HepG2 (cell line): ENCODE data around the gene OPRPN. TPM values are rescaled to one million over a fixed set of nuclear protein-coding genes. Genes with fewer than 3 reads are reported as not detected.

Source experiments
- ATAC-seq: fragments of 200-7000 bp; cut with Tn5 transposase; 3 replicates; pipeline ENCODE4 v1.9.1; 2020; ENCODE audit warnings: mild to moderate bottlenecking, moderate library complexity
- BruUV-seq: library from RNA; stranded (reverse); fragments of 400-500 nt; replicated peaks from 2 replicates; lab custom pipeline; 2021; lab: Mats Ljungman, UMichigan
- CTCF ChIA-PET: fragments of 300-600 bp; formaldehyde crosslinking; extraction: SDS; loops from one replicate; lab custom pipeline; 2021; ENCODE audit warnings: low total read pairs, inconsistent platforms, low intra/inter-chr PET ratio; lab: Yijun Ruan, JAX
- POLR2A ChIA-PET: fragments of 350-600 bp; sonication (Branson Sonifier 250); formaldehyde crosslinking; loops from one replicate; lab custom pipeline; 2020; ENCODE audit warnings: antibody characterized with exemption, inconsistent platforms; lab: Yijun Ruan, JAX
- DNase-seq: peaks from one replicate; pipeline ENCODE4 v3.0.0-alpha.2; 2015; ENCODE audit warnings: low spot score
- FAIRE-seq: peaks from 3 replicates; lab custom pipeline; 2011; peaks lifted over from hg19 to GRCh38; lab: Jason Lieb, UNC
- H2AFZ ChIP-seq: one replicate; pipeline ENCODE4 v1.6.1; 2011; ENCODE audit warnings: low read length, inconsistent platforms
- H3K27ac ChIP-seq: fragments of 300-600 bp; 3 replicates; pipeline ENCODE4 v1.8.0; 2011; ENCODE audit warnings: mixed run types, mild to moderate bottlenecking, mixed read lengths, low read length, inconsistent platforms; ENCODE audit not compliant: insufficient read depth; ENCODE audit errors: extremely low read length
- H3K27me3 ChIP-seq, 2 experiments: fragments of 200-600 bp in 1 of 2; 2 replicates in 1 of 2; 3 replicates in 1 of 2; pipeline versions ENCODE4 v1.6.0 to v1.8.0; 2011; ENCODE audit warnings: low read length in 2 of 2, mild to moderate bottlenecking in 2 of 2, moderate library complexity in 2 of 2, inconsistent platforms in 1 of 2; ENCODE audit not compliant: insufficient read depth in 2 of 2, control insufficient read depth in 1 of 2
- H3K36me3 ChIP-seq, 2 experiments: fragments of 200-600 bp in 1 of 2; replicated peaks in 1 of 2; 2 replicates in 1 of 2; 3 replicates in 1 of 2; pipeline versions ENCODE4 v1.5.1 to v1.8.0; 2011; ENCODE audit warnings: low read length in 2 of 2, inconsistent platforms in 1 of 2; ENCODE audit not compliant: insufficient read depth in 2 of 2, control insufficient read depth in 1 of 2
- H3K4me1 ChIP-seq: 2 replicates; pipeline ENCODE4 v1.5.1; 2012; ENCODE audit warnings: low read length, inconsistent platforms; ENCODE audit not compliant: insufficient read depth
- H3K4me2 ChIP-seq: 2 replicates; pipeline ENCODE4 v1.6.0; 2011; ENCODE audit warnings: low read depth, low read length, inconsistent platforms
- H3K4me3 ChIP-seq, 3 experiments: fragments of 200-600 bp in 1 of 3; sonication (generic), shearing (Covaris generic) in 1 of 3; replicated peaks in 1 of 3; 2 replicates each; pipeline ENCODE4 v1.5.1; 2011 to 2016; ENCODE audit warnings: low read length in 3 of 3, inconsistent platforms in 2 of 3, low read depth in 2 of 3, mild to moderate bottlenecking in 2 of 3, control low read depth in 1 of 3, mixed read lengths in 1 of 3; ENCODE audit not compliant: insufficient read depth in 1 of 3
- H3K79me2 ChIP-seq: one replicate; pipeline ENCODE4 v1.6.1; 2011; ENCODE audit warnings: low read length, inconsistent platforms; ENCODE audit not compliant: insufficient read depth
- H3K9ac ChIP-seq: 2 replicates; pipeline ENCODE4 v1.6.0; 2011; ENCODE audit warnings: mild to moderate bottlenecking, low read depth, low read length, inconsistent platforms; ENCODE audit not compliant: insufficient read depth
- H3K9me3 ChIP-seq: 2 replicates; pipeline ENCODE4 v1.5.1; 2012; ENCODE audit warnings: mild to moderate bottlenecking, low read length
- H4K20me1 ChIP-seq: 2 replicates; pipeline ENCODE4 v1.6.0; 2011; ENCODE audit warnings: inconsistent platforms, mild to moderate bottlenecking, low read length, moderate library complexity; ENCODE audit not compliant: insufficient read depth
- CEBPB ChIP-seq: IDR thresholded peaks from 2 replicates; pipeline ENCODE4 v1.6.1; 2011; ENCODE audit warnings: low read depth, low read length, improper control_type of control experiment, borderline replicate concordance
- EEA1 ChIP-seq: sonication (generic); formaldehyde crosslinking; IDR thresholded peaks from 2 replicates; pipeline ENCODE4 v1.5.1; 2020; ENCODE audit warnings: mild to moderate bottlenecking, missing genetic modification reagents, borderline replicate concordance
- MED8 ChIP-seq: sonication (generic); formaldehyde crosslinking; IDR thresholded peaks from 2 replicates; pipeline ENCODE4 v1.8.1; 2023; ENCODE audit warnings: mild to moderate bottlenecking, missing genetic modification reagents; ENCODE audit not compliant: insufficient replicate concordance
- NFE2L2 ChIP-seq: fragments of 150-350 bp; IDR thresholded peaks from 2 replicates; pipeline ENCODE4 v1.6.1; 2014; ENCODE audit warnings: low read length
- PHB2 ChIP-seq: fragments of 450-650 bp; IDR thresholded peaks from 2 replicates; pipeline ENCODE4 v1.6.1; 2018; ENCODE audit not compliant: partially characterized antibody
- PLRG1 ChIP-seq: fragments of 450-650 bp; conservative IDR thresholded peaks from 2 replicates; pipeline ENCODE4 v1.6.1; 2016
- ZMYM2 ChIP-seq: sonication (generic); formaldehyde crosslinking; IDR thresholded peaks from 2 replicates; pipeline ENCODE4 v1.8.0; 2022; ENCODE audit warnings: mild to moderate bottlenecking, missing genetic modification reagents
- ZNF543 ChIP-seq: sonication (generic); formaldehyde crosslinking; IDR thresholded peaks from 2 replicates; pipeline ENCODE4 v1.4.0; 2020; ENCODE audit warnings: mild to moderate bottlenecking, missing genetic modification reagents
- ZNF598 ChIP-seq: sonication (generic); formaldehyde crosslinking; IDR thresholded peaks from 2 replicates; pipeline ENCODE4 v1.5.1; 2020; ENCODE audit warnings: mild to moderate bottlenecking, missing genetic modification reagents, borderline replicate concordance
- ZNF75D ChIP-seq: sonication (generic); formaldehyde crosslinking; IDR thresholded peaks from 2 replicates; pipeline ENCODE4 v1.8.1; 2023; ENCODE audit warnings: missing genetic modification reagents, mild to moderate bottlenecking, borderline replicate concordance
- ZNF776 ChIP-seq: sonication (generic); formaldehyde crosslinking; IDR thresholded peaks from 2 replicates; pipeline ENCODE4 v1.4.0; 2020; ENCODE audit warnings: mild to moderate bottlenecking, missing genetic modification reagents
- WGBS: methylation state at CpG from one replicate; pipeline ENCODE4 v1.1.6; 2017; ENCODE audit warnings: low lambda C conversion rate; 5-methylcytosine and 5-hydroxymethylcytosine counted together
- in situ Hi-C: cut with HindIII; loops from 2 replicates; pipeline ENCODE4 v1.10.0; 2017; ENCODE audit warnings: low pct_unique_long_range_greater_than_20kb; ENCODE audit not compliant: extremely low pct_ligation_motif_present
- intact Hi-C: fragments of 100-400 bp; cut with micrococcal nuclease; formaldehyde crosslinking; loops from one replicate; pipeline ENCODE4 v1.10.0; 2022; ENCODE audit not compliant: unreplicated experiment
- polyA plus RNA-seq, 8 experiments: library from polyadenylated mRNA; depleted of rRNA in 3 of 8; stranded (reverse) in 7 of 8; unstranded in 1 of 8; fragments of >200 nt; fragmentation: Illumina TruSeq in 4 of 8; extraction: Trizol in 4 of 8; gene quantifications; 2 replicates each; pipeline versions ENCODE4 v1.2.1 to v1.2.3, GENCODE V29; 2011 to 2016; ENCODE audit warnings: low read depth in 4 of 8, missing spikeins in 1 of 8, mixed read lengths in 1 of 8; ENCODE audit not compliant: insufficient read depth in 1 of 8
- total RNA-seq, 5 experiments: library from RNA; depleted of rRNA; stranded (reverse); fragments of >200 nt; fragmentation: Illumina TruSeq; extraction: Trizol; gene quantifications; 2 replicates each; pipeline ENCODE4 v1.2.3, GENCODE V29; 2016; ENCODE audit warnings: low read depth in 1 of 5

OPRPN gene
- total and polyA plus RNA-seq, 2 of the 13 experiments (the other 11 are each of a cell fraction or from before 2014, with no cell fraction given) = not detected

DNA sequence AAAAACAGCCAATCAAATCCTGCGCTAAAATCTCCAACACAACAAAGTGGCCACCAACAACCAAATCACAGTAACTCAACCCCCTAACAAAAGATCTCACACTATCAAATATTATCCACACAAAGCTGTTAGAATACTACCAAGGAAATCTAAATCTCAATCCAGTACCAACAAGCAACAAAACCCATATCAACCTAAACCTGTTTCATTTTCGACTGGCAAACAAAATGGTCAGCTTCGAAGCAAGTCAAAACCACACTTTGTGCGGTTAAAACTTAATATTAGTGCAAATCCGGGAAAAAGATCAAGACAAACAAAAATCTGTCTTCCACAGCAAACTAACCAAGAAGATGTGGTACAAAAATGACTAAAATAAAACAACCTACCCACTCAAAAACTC lies 45.6 kb downstream of the OPRPN start (continued):
- TF ChIP-seq ZMYM2 = no peak
- no peak for TF ChIP-seq NFE2L2
- no peak for TF ChIP-seq ZNF776
- TF ChIP-seq PHB2 = no peak
- no peak for TF ChIP-seq MED8 (CRISPR knock-in tag)

DNA sequence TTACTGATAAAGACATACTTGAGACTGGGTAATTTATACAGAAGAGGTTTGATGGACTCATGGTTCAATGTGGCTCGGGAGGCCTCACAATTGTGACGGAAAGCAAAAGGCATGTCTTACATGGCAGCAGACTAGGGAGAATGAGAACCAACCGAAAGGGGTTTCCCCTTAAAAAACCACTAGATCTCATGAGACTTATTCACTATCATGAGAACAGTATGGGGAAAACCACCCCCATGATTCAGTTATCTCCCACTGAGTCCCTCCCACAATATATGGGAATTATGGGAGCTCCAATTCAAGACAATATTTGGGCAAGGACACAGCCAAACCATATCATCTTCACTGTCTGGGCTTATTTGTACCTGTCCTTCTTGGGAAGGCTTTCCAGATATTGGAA lies 51.5 kb downstream of the OPRPN start:
- CTCF ChIA-PET = no interaction called here
- Histone ChIP-seq H3K4me3 (no peak overlapping the region), H3K27me3 (no peaks in the 10 kb centered on the region; a peak in 1 of 5 replicates), H2AFZ (no peak overlapping the region), H3K27ac (no peak overlapping the region), H3K9me3 (no peaks in the 10 kb centered on the region), H3K4me1 (no peaks in the 10 kb centered on the region), H3K9ac (no peak overlapping the region), H4K20me1 (no peaks in the 10 kb centered on the region), H3K79me2 (no peaks in the 10 kb centered on the region), H3K36me3 (no peaks in the 10 kb centered on the region), H3K4me2 (no peak overlapping the region)
- POLR2A ChIA-PET = no interaction called here
- TF ChIP-seq ZNF543 = no peak
- no peak for TF ChIP-seq EEA1 (CRISPR knock-in tag)
- TF ChIP-seq ZNF598 = no peak
- no peak for TF ChIP-seq ZNF75D (CRISPR knock-in tag)
- TF ChIP-seq CEBPB = no peak
- no peak for TF ChIP-seq PLRG1
- intact Hi-C loops = no loop called here
- no TSS peak for BruUV-seq
- ATAC-seq (no peak), FAIRE-seq (no peak), DNase-seq (no peak)
- in situ Hi-C loops = no loop called here
- 31% methylated on average over 3 of the region's 3 CpGs for WGBS
